ENCODE results near the gene MCM9. TPM values are rescaled to one million over a fixed set of nuclear protein-coding genes. Genes with fewer than 3 reads are reported as not detected.
A peak's percentile ranks its signal among the peaks of the same experiment; 100 is the strongest.

Gene MCM9
- total RNA-seq, result 10 to 100 TPM; 11.2 to 18.0 (median 17.4) TPM

GRCh38 chr6:118934461-118935330, at the start of gene MCM9:
Gene MCM9, minus strand, starts transcription at chr6:118935159. Its CDS starts 3,436 bp downstream, at chr6:118931723.
- WGBS, 2 donors, result 1% methylated on average over 60 to 61 of the region's 95 CpGs
- Histone ChIP-seq H3K27me3 (no peaks in the 10 kb centered on the region), H3K4me1 (peaks cover 0 to 26% (median 5%) of the 10 kb centered on the region in 4 donors), H3K36me3 (peaks cover 0 to 22% (median 4%) of the 10 kb centered on the region in 3 donors), H3K27ac (peak within 1 kb of the TSS; percentile 77 to 96 (median 92)), H3K9me3 (no peaks in the 10 kb centered on the region), H3K4me3 (peak within 1 kb of the TSS; percentile 69 to 90 (median 78))
- no peak for TF ChIP-seq CTCF (IDR thresholded peaks at IDR 0.05)
- peak; percentile 50 to 62 for TF ChIP-seq POLR2A (IDR thresholded peaks at IDR 0.05)
- TF ChIP-seq EP300 (IDR thresholded peaks at IDR 0.05), result peak in 1 of 2 donors; percentile 19
- peak; percentile 73 to 76 for DNase-seq (ENCODE audit: low spot score in 2 of 2)

- TF ChIP-seq EP300 (IDR thresholded peaks at IDR 0.05) (no peak), POLR2A (IDR thresholded peaks at IDR 0.05) (no peak)
- DNase-seq (ENCODE audit: low spot score in 2 of 2), result no peak
- Histone ChIP-seq H3K9me3 (no peaks in the 10 kb centered on the region), H3K27me3 (no peaks in the 10 kb centered on the region), H3K4me3 (no peak overlapping the region), H3K4me1 (no peaks in the 10 kb centered on the region), H3K36me3 (no peaks in the 10 kb centered on the region), H3K27ac (no peak overlapping the region)
- WGBS, 2 donors, result 95% methylated on average over 2 of the region's 2 CpGs
Measured at GRCh38 chr6:118984342-118984741, 49.4 kb upstream of the MCM9 start.

GRCh38 chr6:118982575-118982911, 47.6 kb upstream of the MCM9 start:
- Histone ChIP-seq H3K4me3 (no peak overlapping the region), H3K27ac (no peak overlapping the region), H3K4me1 (no peaks in the 10 kb centered on the region), H3K9me3 (no peaks in the 10 kb centered on the region), H3K27me3 (no peaks in the 10 kb centered on the region), H3K36me3 (peaks cover 0 to 8% (median 0%) of the 10 kb centered on the region in 3 donors)
- no peak for DNase-seq (ENCODE audit: low spot score in 2 of 2)
- no peak for TF ChIP-seq EP300 (IDR thresholded peaks at IDR 0.05)
- no peak for TF ChIP-seq CTCF (IDR thresholded peaks at IDR 0.05)
- no peak for TF ChIP-seq POLR2A (IDR thresholded peaks at IDR 0.05)
- 87 to 88% methylated on average over 3 of the region's 3 CpGs for WGBS, 2 donors

GRCh38 chr6:118981884-118982574, 47.1 kb upstream of the MCM9 start:
- H3K4me1 ChIP-seq, result no peaks in the 10 kb centered on the region
- no peaks in the 10 kb centered on the region for H3K27me3 ChIP-seq
- TF ChIP-seq EP300 (IDR thresholded peaks at IDR 0.05), result no peak
- no peak for TF ChIP-seq POLR2A (IDR thresholded peaks at IDR 0.05)
- no peak for TF ChIP-seq CTCF (IDR thresholded peaks at IDR 0.05)
- H3K27ac ChIP-seq, result no peak overlapping the region
- H3K9me3 ChIP-seq, result no peaks in the 10 kb centered on the region
- no peak overlapping the region for H3K4me3 ChIP-seq
- no peak for DNase-seq (ENCODE audit: low spot score in 2 of 2)
- H3K36me3 ChIP-seq, result peaks cover 0 to 8% (median 0%) of the 10 kb centered on the region in 3 donors
- WGBS, 2 donors, result 62 to 87% methylated on average over 6 of the region's 6 CpGs

- Histone ChIP-seq H3K27me3 (no peaks in the 10 kb centered on the region), H3K27ac (no peak overlapping the region), H3K9me3 (no peaks in the 10 kb centered on the region), H3K4me3 (no peak overlapping the region), H3K4me1 (no peaks in the 10 kb centered on the region), H3K36me3 (peaks cover 0 to 8% (median 0%) of the 10 kb centered on the region in 3 donors)
- WGBS, 2 donors, result 81 to 83% methylated on average over 5 of the region's 5 CpGs
- TF ChIP-seq CTCF (IDR thresholded peaks at IDR 0.05) (no peak), EP300 (IDR thresholded peaks at IDR 0.05) (no peak), POLR2A (IDR thresholded peaks at IDR 0.05) (no peak)
- DNase-seq (ENCODE audit: low spot score in 2 of 2), result peak; percentile 25 to 67
Measured at GRCh38 chr6:118980063-118980462, 45.1 kb upstream of the MCM9 start.
